Stomach smooth muscle (tissue), 2 donors: ENCODE measurements around the gene TMEFF2.
"Not testable (repeated sequence)": the region's sequence is repeated elsewhere in the genome, so short reads cannot be mapped to it uniquely, and the experiment has no call there.

Source experiments
- H3K27ac ChIP-seq: one replicate; pipeline ENCODE4 v1.7.0; 2013; ENCODE audit warnings: mild to moderate bottlenecking, low read length, inconsistent platforms
- H3K27me3 ChIP-seq, 2 donors: one replicate each; pipeline ENCODE4 v1.7.0; 2013; ENCODE audit warnings: low read length in 2 of 2; ENCODE audit not compliant: insufficient read depth in 2 of 2, control insufficient read depth in 1 of 2
- H3K36me3 ChIP-seq, 2 donors: one replicate each; pipeline ENCODE4 v1.7.0; 2013; ENCODE audit warnings: low read length in 2 of 2; ENCODE audit not compliant: control insufficient read depth in 2 of 2, insufficient read depth in 2 of 2
- H3K4me1 ChIP-seq: one replicate; pipeline ENCODE4 v1.7.0; 2013; ENCODE audit warnings: low read length; ENCODE audit not compliant: control insufficient read depth, insufficient read depth
- H3K4me3 ChIP-seq, 2 donors: one replicate each; pipeline ENCODE4 v1.7.0; 2013; ENCODE audit warnings: low read length in 2 of 2
- H3K9ac ChIP-seq, 2 donors: one replicate each; pipeline ENCODE4 v1.7.0; 2013; ENCODE audit warnings: low read length in 2 of 2, mild to moderate bottlenecking in 1 of 2
- H3K9me3 ChIP-seq, 2 donors: one replicate each; pipeline ENCODE4 v1.7.0; 2013; ENCODE audit warnings: low read length in 2 of 2; ENCODE audit not compliant: control insufficient read depth in 2 of 2
- donor health status: healthy.
- donor health status: Pancreatic carcinoma.

Gene TMEFF2

GRCh38 chr2:192151853-192152252 is 42.9 kb downstream of the TMEFF2 start:
- Histone ChIP-seq H3K27ac (no peak overlapping the region), H3K36me3 (no peaks in the 10 kb centered on the region), H3K4me1 (no peaks in the 10 kb centered on the region), H3K4me3 (no peak overlapping the region), H3K27me3 (no peaks in the 10 kb centered on the region), H3K9ac (no peak overlapping the region), H3K9me3 (no peaks in the 10 kb centered on the region)

DNA sequence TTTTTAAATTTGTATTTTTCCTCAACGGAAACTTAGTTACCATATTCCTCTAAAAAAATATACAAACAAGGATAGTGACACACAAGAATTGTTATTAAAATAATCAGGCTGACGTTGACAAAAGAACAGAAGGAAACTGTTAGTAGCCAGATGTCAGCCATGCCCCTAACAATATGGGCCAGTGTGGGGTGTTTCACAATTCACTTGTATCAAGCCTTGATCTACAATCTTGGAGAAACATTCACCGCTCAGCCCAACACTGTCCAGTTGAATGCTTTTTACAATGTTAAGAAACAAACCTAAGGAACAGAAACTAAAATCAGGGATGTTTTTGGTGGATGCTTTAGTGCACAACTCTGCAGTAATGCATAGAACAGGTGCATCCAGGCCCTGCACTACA is 44.6 kb downstream of the TMEFF2 start:
- no peaks in the 10 kb centered on the region for H3K27me3 ChIP-seq
- no peak overlapping the region for H3K4me3 ChIP-seq
- no peaks in the 10 kb centered on the region for H3K9me3 ChIP-seq
- H3K4me1 ChIP-seq: no peaks in the 10 kb centered on the region
- no peaks in the 10 kb centered on the region for H3K36me3 ChIP-seq
- no peak overlapping the region for H3K27ac ChIP-seq
- no peak overlapping the region for H3K9ac ChIP-seq

- no peak overlapping the region for H3K4me3 ChIP-seq
- H3K27ac ChIP-seq: no peak overlapping the region
- H3K9me3 ChIP-seq: no peaks in the 10 kb centered on the region
Measured at GRCh38 chr2:192148620-192149321, 46.0 kb downstream of the TMEFF2 start.

DNA sequence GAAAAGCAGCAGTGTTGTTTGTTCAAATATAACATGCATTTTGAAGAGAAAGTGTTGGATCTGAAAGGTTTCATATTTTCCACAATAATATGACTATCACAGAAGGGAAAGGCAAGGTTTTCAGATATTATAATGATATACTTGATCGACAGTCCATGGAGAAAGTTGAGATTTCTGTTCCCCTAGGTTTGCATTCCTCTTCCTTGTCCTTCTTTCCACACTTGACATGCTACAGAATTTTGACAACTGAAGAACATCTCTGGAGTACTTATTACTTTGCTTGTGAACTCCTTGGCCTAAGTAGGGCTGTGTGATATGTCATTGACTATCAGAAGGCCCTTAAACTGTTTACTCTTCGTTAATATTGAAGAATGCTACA is 46.5 kb downstream of the TMEFF2 start:
- H3K9ac ChIP-seq: no peak overlapping the region
- no peaks in the 10 kb centered on the region for H3K9me3 ChIP-seq
- no peaks in the 10 kb centered on the region for H3K36me3 ChIP-seq
- H3K4me1 ChIP-seq: no peaks in the 10 kb centered on the region
- no peak overlapping the region for H3K27ac ChIP-seq
- H3K4me3 ChIP-seq: no peak overlapping the region
- H3K27me3 ChIP-seq: no peaks in the 10 kb centered on the region

More at GRCh38 chr2:192148620-192149321, 46.0 kb downstream of the TMEFF2 start:
- no peaks in the 10 kb centered on the region for H3K36me3 ChIP-seq
- H3K27me3 ChIP-seq: no peaks in the 10 kb centered on the region
- H3K9ac ChIP-seq: no peak overlapping the region
- H3K4me1 ChIP-seq: no peaks in the 10 kb centered on the region

DNA sequence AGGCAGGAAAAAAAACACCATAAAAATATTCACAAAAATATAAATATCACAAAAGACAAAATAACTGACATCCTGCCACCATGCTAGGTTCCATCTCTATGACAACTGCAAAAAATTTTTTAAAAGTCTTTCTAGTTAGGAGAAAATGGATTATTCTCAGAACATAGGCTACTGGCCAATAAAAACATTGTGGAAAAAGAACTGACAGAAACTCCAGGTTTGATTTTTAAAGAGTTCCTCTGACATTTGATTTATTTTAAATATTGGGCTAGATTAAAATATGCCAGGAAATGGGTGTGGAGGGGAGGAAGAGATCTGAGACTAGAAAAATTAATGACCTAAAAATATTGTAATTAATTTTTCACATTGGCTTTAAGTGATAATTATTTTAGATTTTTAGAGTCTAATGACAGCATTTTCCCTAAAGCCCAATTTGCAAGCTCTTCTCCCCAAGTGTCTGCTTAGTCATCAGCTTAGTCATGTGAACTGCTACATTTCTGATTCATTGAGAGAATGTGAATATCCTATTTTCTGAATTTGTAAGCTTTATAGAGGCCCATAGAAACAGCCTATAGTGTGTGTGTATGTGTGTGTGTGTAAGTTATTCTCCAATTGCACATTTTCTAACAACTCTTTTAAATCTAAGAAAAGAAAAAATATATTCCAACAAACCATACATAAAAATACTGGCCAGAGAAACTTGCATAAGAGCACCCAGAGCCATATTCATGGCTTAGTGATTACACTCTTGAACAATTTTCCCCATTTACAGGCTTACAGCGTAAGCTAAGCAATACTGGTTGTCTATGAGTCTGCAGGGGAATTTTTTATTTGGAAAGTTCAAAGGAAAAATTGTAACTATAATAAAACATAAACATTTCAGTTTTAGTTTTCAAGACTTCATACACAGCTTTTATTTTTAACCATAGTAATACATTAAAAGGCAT is 48.4 kb downstream of the TMEFF2 start:
- Histone ChIP-seq H3K27me3 (no peaks in the 10 kb centered on the region), H3K27ac (no peak overlapping the region), H3K4me3 (no peak overlapping the region), H3K36me3 (no peaks in the 10 kb centered on the region), H3K9ac (no peak overlapping the region), H3K4me1 (no peaks in the 10 kb centered on the region), H3K9me3 (no peaks in the 10 kb centered on the region)

DNA sequence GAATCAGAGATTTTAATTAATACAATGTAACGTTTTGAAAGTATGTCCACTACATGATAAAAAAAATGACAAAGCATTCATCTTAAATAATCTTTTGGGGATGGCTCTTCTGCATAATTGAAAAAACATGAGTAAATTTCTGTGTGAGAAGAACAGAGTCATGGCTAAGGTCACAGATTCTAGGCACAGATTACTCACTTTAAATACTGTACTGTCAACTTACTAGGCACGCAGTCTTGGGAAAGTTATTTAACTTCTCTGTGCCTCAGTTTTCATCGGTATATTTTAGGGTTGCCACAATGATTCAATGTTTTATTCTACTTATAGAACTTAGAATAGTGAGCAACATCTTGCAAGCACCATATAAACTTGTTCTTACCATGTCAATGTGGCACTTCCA is 49.2 kb downstream of the TMEFF2 start:
- no peaks in the 10 kb centered on the region for H3K9me3 ChIP-seq
- no peak overlapping the region for H3K9ac ChIP-seq
- H3K27me3 ChIP-seq: no peaks in the 10 kb centered on the region
- no peaks in the 10 kb centered on the region for H3K36me3 ChIP-seq
- H3K27ac ChIP-seq: no peak overlapping the region
- H3K4me1 ChIP-seq: no peaks in the 10 kb centered on the region
- H3K4me3 ChIP-seq: no peak overlapping the region

DNA sequence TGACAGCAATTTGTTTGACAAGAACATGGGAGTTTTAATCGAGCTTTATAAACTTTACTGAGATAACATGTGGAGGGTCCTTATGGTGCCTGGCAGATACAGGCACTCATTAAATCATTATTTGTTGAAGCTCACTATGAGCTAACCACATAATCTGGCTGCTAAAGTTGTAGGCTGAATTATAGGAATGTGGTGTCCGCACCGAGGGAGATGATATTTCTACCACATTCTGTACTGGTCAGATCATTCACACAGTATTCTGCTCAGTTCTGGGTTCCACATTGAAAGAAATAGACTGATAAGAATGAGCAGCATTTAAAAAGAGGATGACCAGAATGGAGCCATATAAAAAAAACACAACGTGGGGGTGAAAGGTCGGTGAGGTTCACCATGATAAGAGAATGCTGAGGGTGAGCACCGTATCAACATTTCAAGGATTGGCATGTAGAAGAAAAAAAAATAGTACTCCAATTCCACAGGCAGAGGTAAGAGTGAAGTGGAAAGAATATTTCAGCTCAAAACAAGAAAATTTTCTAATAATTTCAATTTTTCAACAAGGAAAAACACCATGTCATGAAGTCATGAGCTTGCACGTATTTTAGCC is 54.4 kb downstream of the TMEFF2 start:
- no peak overlapping the region for H3K9ac ChIP-seq
- H3K4me1 ChIP-seq: no peaks in the 10 kb centered on the region
- no peak overlapping the region for H3K27ac ChIP-seq
- no peak overlapping the region for H3K4me3 ChIP-seq
- H3K36me3 ChIP-seq: no peaks in the 10 kb centered on the region
- H3K9me3 ChIP-seq: no peaks in the 10 kb centered on the region
- no peaks in the 10 kb centered on the region for H3K27me3 ChIP-seq

DNA sequence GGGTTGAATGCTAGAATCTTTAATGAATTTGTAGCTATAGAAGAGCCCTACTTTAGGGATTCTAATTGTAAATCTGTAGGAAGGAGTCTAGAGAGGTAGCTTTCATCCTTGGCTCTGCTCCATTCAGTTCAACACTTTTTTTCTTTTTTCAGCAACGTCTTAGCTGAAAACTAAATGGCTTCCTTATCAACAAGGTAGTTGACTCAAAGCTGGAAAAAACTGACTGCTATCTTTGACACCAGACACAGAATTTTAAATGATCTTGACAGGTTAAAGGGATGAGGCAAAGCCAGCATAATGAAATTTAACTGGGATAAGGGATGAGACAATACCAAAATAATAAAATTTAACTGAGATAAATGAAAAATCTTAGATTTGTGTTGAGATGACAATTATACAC is 54.9 kb downstream of the TMEFF2 start:
- no peak overlapping the region for H3K9ac ChIP-seq
- H3K36me3 ChIP-seq: no peaks in the 10 kb centered on the region
- no peaks in the 10 kb centered on the region for H3K27me3 ChIP-seq
- H3K4me1 ChIP-seq: no peaks in the 10 kb centered on the region
- H3K4me3 ChIP-seq: no peak overlapping the region
- H3K9me3 ChIP-seq: no peaks in the 10 kb centered on the region
- H3K27ac ChIP-seq: no peak overlapping the region

GRCh38 chr2:192137451-192137850 is 57.3 kb downstream of the TMEFF2 start:
- Histone ChIP-seq H3K4me1 (no peaks in the 10 kb centered on the region), H3K36me3 (no peaks in the 10 kb centered on the region), H3K27ac (no peak overlapping the region), H3K27me3 (no peaks in the 10 kb centered on the region), H3K9me3 (no peaks in the 10 kb centered on the region), H3K9ac (no peak overlapping the region), H3K4me3 (no peak overlapping the region)

DNA sequence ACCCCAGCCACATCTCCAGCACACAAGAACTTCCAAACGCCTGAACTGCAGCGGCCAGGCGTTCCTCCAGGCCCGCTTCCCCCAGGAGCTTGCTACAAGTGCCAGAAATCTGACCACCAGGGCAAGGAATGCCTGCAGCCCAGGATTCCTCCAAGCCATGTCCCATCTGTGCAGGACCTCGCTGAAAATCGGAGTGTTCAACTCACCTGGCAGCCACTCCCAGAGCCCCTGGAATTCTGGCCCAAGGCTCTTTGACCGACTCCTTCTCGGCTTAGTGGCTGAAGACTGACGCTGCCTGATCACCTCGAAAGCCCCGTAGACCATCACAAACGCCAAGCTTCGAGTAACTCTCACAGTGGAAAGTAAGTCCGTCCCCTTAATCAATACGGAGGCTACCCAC is 62.1 kb downstream of the TMEFF2 start:
- not testable (repeated sequence) for H3K36me3 ChIP-seq, H3K4me3 ChIP-seq, H3K9me3 ChIP-seq, H3K4me1 ChIP-seq, H3K27me3 ChIP-seq, H3K9ac ChIP-seq, H3K27ac ChIP-seq
